T-helper 1 cell treated with Interleukin-12 subunit alpha and Interleukin-12 subunit beta and Interleukin-4 antibody, amounts not matched to agents 30 ng/mL and 1 ng/mL, for 36 hours (primary cell): Measurements from ENCODE around the gene HBS1L. TPM values are rescaled to one million over a fixed set of nuclear protein-coding genes. Genes with fewer than 3 reads are reported as not detected.

ENCODE experiments used
- intact Hi-C: fragments of 100-400 bp; cut with micrococcal nuclease; formaldehyde crosslinking; loops from one replicate; pipeline ENCODE4 v1.15.1; 2024
- total RNA-seq: library from RNA; stranded (reverse); gene quantifications from 2 replicates; pipeline ENCODE4 v1.2.3, GENCODE V29; 2022

The HBS1L gene
- total RNA-seq, 1 donor from 2014 or later: 104 TPM

GRCh38 chr6:134921276-134921675 is 133.3 kb downstream of the HBS1L start:
- intact Hi-C loops: no loop called here

- intact Hi-C loops: no loop called here
Observed at GRCh38 chr6:134920422-134920821, 134.2 kb downstream of the HBS1L start.

GRCh38 chr6:134918418-134918961 is 136.1 kb downstream of the HBS1L start:
- intact Hi-C loops: no loop called here

- intact Hi-C loops: no loop called here
Observed at GRCh38 chr6:134911547-134911946, 143.1 kb downstream of the HBS1L start.

- intact Hi-C loops: no loop called here
Observed at GRCh38 chr6:134910593-134910935, 144.1 kb downstream of the HBS1L start.

Other genes with a start within 250 kb of the HBS1L start
- gene ALDH8A1, start 104.7 kb downstream of the HBS1L start, total RNA-seq: 2.8 and 4.5 TPM in 2 replicates
- gene MYB, start 126.5 kb upstream of the HBS1L start, total RNA-seq: 52.6 and 58.3 TPM in 2 replicates